ENCODE results near the gene TFEC.
"Not testable (repeated sequence)": the region's sequence is repeated elsewhere in the genome, so short reads cannot be mapped to it uniquely, and the experiment has no call there.

Gene TFEC

DNA sequence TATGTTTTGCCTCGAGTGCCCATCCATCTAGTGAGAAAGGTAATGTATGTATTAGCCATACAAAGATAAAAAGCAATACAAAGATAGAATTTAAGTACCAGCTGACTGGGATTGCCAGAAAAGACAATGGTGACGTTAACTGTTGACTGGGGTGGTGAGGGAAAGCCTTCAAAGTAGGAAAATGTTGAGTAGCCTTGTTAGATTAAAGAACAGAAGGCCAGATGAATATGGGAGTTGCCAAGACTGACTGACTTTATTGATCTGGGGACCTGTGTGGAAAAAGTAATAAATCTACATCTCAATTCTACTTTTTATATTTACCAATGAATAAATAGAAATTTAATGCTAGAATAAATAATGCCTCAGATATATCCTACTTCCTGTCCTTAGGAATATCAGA, 97.7 kb downstream of the TFEC start:
- H3K9me3 ChIP-seq = no peaks in the 10 kb centered on the region
- TF ChIP-seq, protein P1, sequence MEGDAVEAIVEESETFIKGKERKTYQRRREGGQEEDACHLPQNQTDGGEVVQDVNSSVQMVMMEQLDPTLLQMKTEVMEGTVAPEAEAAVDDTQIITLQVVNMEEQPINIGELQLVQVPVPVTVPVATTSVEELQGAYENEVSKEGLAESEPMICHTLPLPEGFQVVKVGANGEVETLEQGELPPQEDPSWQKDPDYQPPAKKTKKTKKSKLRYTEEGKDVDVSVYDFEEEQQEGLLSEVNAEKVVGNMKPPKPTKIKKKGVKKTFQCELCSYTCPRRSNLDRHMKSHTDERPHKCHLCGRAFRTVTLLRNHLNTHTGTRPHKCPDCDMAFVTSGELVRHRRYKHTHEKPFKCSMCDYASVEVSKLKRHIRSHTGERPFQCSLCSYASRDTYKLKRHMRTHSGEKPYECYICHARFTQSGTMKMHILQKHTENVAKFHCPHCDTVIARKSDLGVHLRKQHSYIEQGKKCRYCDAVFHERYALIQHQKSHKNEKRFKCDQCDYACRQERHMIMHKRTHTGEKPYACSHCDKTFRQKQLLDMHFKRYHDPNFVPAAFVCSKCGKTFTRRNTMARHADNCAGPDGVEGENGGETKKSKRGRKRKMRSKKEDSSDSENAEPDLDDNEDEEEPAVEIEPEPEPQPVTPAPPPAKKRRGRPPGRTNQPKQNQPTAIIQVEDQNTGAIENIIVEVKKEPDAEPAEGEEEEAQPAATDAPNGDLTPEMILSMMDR (IDR thresholded peaks at IDR 0.05; ENCODE audit: low read depth, low read length) = no peak
- no peaks in the 10 kb centered on the region for H3K4me1 ChIP-seq

DNA sequence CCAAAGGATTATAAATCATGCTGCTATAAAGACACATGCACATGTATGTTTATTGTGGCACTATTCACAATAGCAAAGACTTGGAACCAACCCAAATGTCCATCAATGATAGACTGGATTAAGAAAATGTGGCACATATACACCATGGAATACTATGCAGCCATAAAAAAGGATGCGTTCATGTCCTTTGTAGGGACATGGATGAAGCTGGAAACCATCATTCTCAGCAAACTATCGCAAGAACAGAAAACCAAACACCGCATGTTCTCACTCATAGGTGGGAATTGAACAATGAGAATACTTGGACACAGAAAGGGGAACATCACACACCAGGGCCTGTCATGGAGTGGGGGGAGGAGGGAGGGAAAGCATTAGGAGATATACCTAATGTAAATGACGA, 100.4 kb downstream of the TFEC start:
- DNase-seq; H3K9me3 ChIP-seq; H3K27me3 ChIP-seq; H3K4me1 ChIP-seq; H3K4me3 ChIP-seq (ENCODE audit: low read depth, low read length); H3K36me3 ChIP-seq: not testable (repeated sequence)

More for the DNA sequence above, 97.7 kb downstream of the TFEC start:
- Histone ChIP-seq H3K4me3 (ENCODE audit: low read depth, low read length) (no peak overlapping the region), H3K27me3 (no peaks in the 10 kb centered on the region), H3K36me3 (no peaks in the 10 kb centered on the region)
- DNase-seq = no peak

DNA sequence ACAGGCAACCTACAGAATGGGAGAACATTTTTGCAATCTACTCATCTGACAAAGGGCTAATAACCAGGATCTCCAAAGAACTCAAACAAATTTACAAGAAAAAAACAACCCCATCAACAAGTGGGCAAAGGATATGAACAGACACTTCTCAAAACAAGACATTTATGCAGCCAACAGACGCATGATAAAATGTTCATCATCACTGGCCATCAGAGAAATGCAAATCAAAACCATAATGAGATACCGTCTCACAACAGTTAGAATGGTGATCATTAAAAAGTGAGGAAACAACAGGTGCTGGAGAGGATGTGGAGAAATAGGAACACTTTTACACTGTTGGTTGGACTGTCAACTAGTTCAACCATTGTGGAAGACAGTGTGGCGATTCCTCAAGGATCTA, 100.8 kb downstream of the TFEC start:
- H3K9me3 ChIP-seq; H3K36me3 ChIP-seq; H3K4me1 ChIP-seq; H3K27me3 ChIP-seq; DNase-seq; H3K4me3 ChIP-seq (ENCODE audit: low read depth, low read length): not testable (repeated sequence)

DNA sequence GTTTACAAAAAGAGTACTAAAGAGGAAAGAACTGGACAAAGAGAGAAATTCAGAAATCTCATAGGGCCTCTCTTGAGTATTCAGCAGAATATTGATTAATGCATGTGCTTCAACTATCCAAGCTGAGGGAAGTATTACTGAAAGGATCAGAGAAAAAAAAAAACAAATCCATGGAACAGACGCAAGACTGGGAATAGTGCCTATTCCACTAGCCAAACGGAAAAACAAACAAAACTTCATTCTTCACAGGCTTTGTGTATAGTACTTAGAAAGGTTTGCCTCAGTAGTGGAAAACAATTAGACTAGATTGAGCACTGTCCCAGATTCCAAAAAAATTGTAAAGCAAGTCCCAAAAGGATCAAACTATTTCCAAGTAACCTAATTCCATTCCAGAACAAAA, 106.2 kb downstream of the TFEC start:
- no peak for DNase-seq
- Histone ChIP-seq H3K4me1 (no peaks in the 10 kb centered on the region), H3K4me3 (ENCODE audit: low read depth, low read length) (no peak overlapping the region), H3K9me3 (no peaks in the 10 kb centered on the region), H3K36me3 (no peaks in the 10 kb centered on the region), H3K27me3 (no peaks in the 10 kb centered on the region)
- TF ChIP-seq, protein P1 (IDR thresholded peaks at IDR 0.05; ENCODE audit: low read depth, low read length) = no peak

DNA sequence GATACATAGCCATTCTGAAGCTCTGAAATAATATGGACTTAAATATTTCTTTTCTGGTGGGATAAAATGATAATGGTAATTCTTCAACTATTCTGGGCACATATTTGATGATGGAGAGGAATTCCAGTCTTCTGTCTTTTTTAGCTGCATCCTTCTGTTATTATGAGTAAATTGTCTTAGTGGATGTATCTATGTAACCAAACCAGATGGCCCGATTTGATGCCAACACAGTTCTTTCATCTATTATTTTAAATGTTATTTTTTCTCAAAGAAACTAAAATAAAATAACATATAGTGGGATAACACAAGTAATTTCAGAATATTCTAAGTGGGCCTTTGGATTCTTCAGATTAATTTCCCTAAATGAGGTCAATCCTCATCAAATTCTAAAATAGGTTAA, 110.2 kb downstream of the TFEC start:
- Histone ChIP-seq H3K4me1 (no peaks in the 10 kb centered on the region), H3K27me3 (no peaks in the 10 kb centered on the region), H3K4me3 (ENCODE audit: low read depth, low read length) (no peak overlapping the region), H3K9me3 (no peaks in the 10 kb centered on the region), H3K36me3 (no peaks in the 10 kb centered on the region)
- no peak for DNase-seq
- TF ChIP-seq, protein P1 (IDR thresholded peaks at IDR 0.05; ENCODE audit: low read depth, low read length) = no peak

DNA sequence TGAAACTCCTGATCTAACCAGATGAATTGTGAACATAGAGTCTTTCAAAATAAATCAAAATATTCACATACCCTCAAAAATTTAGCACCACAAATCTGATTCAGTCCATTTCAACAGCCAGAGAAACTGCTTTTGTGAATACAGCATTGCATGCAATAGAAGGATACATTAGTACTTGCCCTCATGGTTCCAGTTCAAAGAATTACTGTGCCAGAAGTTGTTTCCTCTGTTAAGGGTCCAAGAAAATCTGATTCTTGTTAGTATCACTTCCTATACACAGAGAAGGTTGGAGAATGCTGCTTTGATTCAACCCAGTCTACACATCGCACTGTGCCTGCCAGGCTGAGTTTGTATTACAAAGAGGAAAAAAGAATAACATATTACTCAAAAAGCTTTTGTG, 115.6 kb downstream of the TFEC start:
- TF ChIP-seq, protein P1 (IDR thresholded peaks at IDR 0.05; ENCODE audit: low read depth, low read length) = no peak
- no peak for DNase-seq
- Histone ChIP-seq H3K4me3 (ENCODE audit: low read depth, low read length) (no peak overlapping the region), H3K27me3 (no peaks in the 10 kb centered on the region), H3K36me3 (no peaks in the 10 kb centered on the region), H3K9me3 (no peaks in the 10 kb centered on the region), H3K4me1 (no peaks in the 10 kb centered on the region)

DNA sequence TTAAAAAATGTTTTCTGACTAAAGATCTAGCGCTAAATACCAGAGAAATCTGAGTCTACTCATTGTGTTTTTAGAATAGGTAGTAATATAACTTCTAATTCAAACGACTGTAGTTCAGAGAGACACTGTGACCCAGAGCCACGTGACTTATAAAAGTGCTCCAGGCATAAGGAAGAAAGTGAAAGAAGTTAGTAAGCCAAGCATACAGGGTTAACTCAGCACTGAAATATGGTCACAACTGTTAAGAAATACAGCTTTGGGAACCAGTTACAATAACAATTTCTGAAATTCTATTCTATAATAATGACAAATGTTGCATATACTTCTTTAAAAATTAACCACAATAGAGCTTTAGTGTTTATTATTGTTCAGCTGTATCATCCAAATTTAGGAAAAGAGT, 119.1 kb downstream of the TFEC start:
- TF ChIP-seq, protein P1 (IDR thresholded peaks at IDR 0.05; ENCODE audit: low read depth, low read length) = no peak
- DNase-seq = no peak
- H3K36me3 ChIP-seq = no peaks in the 10 kb centered on the region

More for the DNA sequence above, 119.1 kb downstream of the TFEC start:
- no peaks in the 10 kb centered on the region for H3K9me3 ChIP-seq
- no peaks in the 10 kb centered on the region for H3K27me3 ChIP-seq
- H3K4me1 ChIP-seq = no peaks in the 10 kb centered on the region
- no peak overlapping the region for H3K4me3 ChIP-seq (ENCODE audit: low read depth, low read length)

Measured in BE2C (cell line).